Esophagus squamous epithelium (tissue), 4 donors: Measurements from ENCODE around the gene NCBP1.

Source experiments
- POLR2A ChIP-seq, 4 donors: fragments of 450-650 bp; IDR thresholded peaks; one replicate each; pipeline ENCODE4 v1.6.1; 2017; ENCODE audit warnings: antibody characterized with exemption in 4 of 4, mild to moderate bottlenecking in 4 of 4, moderate library complexity in 3 of 4
- TF ChIP-seq, protein P1 (sequence below), 6 experiments: fragments of 450-650 bp in 4 of 6; fragments of 200-600 bp in 2 of 6; sonication (generic) in 2 of 6; IDR thresholded peaks; one replicate each; pipeline ENCODE4 v1.5.1; 2016 to 2019; ENCODE audit warnings: antibody characterized with exemption in 6 of 6, mild to moderate bottlenecking in 4 of 6, moderate library complexity in 4 of 6

DNA sequence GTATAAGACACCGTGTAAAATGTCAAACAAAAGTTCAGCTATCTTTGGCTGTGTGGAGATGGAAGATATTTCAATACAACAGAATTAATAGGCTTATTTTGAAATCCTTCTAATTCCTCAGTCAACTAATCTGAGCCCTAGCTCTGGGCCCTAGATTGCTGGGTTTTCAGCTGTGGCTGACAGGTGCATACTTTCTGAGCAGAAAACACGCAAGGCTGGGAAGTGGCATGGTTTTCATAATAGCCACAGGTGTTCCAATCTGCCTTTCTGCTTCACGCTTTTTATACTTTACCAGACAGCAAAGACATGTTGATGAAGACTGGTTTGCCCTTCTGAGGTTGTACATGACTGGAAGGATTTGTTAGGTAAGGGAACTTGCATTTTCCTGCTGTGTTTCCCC is 84.2 kb downstream of the NCBP1 start:
- TF ChIP-seq, protein P1, sequence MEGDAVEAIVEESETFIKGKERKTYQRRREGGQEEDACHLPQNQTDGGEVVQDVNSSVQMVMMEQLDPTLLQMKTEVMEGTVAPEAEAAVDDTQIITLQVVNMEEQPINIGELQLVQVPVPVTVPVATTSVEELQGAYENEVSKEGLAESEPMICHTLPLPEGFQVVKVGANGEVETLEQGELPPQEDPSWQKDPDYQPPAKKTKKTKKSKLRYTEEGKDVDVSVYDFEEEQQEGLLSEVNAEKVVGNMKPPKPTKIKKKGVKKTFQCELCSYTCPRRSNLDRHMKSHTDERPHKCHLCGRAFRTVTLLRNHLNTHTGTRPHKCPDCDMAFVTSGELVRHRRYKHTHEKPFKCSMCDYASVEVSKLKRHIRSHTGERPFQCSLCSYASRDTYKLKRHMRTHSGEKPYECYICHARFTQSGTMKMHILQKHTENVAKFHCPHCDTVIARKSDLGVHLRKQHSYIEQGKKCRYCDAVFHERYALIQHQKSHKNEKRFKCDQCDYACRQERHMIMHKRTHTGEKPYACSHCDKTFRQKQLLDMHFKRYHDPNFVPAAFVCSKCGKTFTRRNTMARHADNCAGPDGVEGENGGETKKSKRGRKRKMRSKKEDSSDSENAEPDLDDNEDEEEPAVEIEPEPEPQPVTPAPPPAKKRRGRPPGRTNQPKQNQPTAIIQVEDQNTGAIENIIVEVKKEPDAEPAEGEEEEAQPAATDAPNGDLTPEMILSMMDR (IDR thresholded peaks at IDR 0.05), result no peak
- no peak for TF ChIP-seq POLR2A (IDR thresholded peaks at IDR 0.05)
